GM23338 (cell line): ENCODE results near the gene ANKHD1. TPM values are rescaled to one million over a fixed set of nuclear protein-coding genes. Genes with fewer than 3 reads are reported as not detected.
"Not testable (repeated sequence)": the region's sequence is repeated elsewhere in the genome, so short reads cannot be mapped to it uniquely, and the experiment has no call there.

Experiments
- ATAC-seq: fragments of 200-7000 bp; cut with Tn5 transposase; 3 replicates; pipeline ENCODE4 v1.9.1; 2020
- DNase-seq: peaks from one replicate; pipeline ENCODE4 v3.0.0-alpha.2; 2015; ENCODE audit warnings: low spot score
- H2AFZ ChIP-seq: fragments of 200-600 bp; sonication (generic); 2 replicates; pipeline ENCODE4 v1.8.0; 2016; ENCODE audit warnings: antibody characterized with exemption, mild to moderate bottlenecking, moderate library complexity
- H3F3A ChIP-seq: fragments of 200-600 bp; sonication (generic); replicated peaks from 2 replicates; pipeline ENCODE4 v1.8.0; 2017; ENCODE audit warnings: antibody characterized with exemption, mixed run types, low read depth
- H3K27ac ChIP-seq: fragments of 200-600 bp; sonication (generic); 2 replicates; pipeline ENCODE4 v1.6.1; 2016; ENCODE audit warnings: low read depth
- H3K27me3 ChIP-seq: fragments of 200-600 bp; sonication (generic); 2 replicates; pipeline ENCODE4 v1.8.0; 2016; ENCODE audit warnings: mild to moderate bottlenecking, mixed run types, moderate library complexity; ENCODE audit not compliant: insufficient read depth
- H3K36me3 ChIP-seq: fragments of 200-600 bp; sonication (generic); 2 replicates; pipeline ENCODE4 v1.8.0; 2016; ENCODE audit warnings: mild to moderate bottlenecking; ENCODE audit not compliant: insufficient read depth
- H3K4me1 ChIP-seq: fragments of 200-600 bp; sonication (generic); 2 replicates; pipeline ENCODE4 v1.8.0; 2016; ENCODE audit warnings: mild to moderate bottlenecking, moderate library complexity; ENCODE audit not compliant: insufficient read depth
- H3K4me2 ChIP-seq: fragments of 200-600 bp; sonication (generic); 2 replicates; pipeline ENCODE4 v1.7.1; 2017; ENCODE audit warnings: mixed run types
- H3K4me3 ChIP-seq: fragments of 200-600 bp; sonication (generic); 2 replicates; pipeline ENCODE4 v1.6.1; 2016; ENCODE audit warnings: mixed run types
- H3K79me2 ChIP-seq: fragments of 200-600 bp; sonication (generic); replicated peaks from 2 replicates; pipeline ENCODE4 v1.8.0; 2017; ENCODE audit warnings: mild to moderate bottlenecking; ENCODE audit not compliant: insufficient read depth
- H3K9me2 ChIP-seq: fragments of 200-600 bp; sonication (generic); 2 replicates; pipeline ENCODE4 v1.8.0; 2017; ENCODE audit not compliant: insufficient read depth
- H4K20me1 ChIP-seq: fragments of 200-600 bp; sonication (generic); replicated peaks from 2 replicates; pipeline ENCODE4 v1.8.0; 2017; ENCODE audit warnings: mild to moderate bottlenecking; ENCODE audit not compliant: insufficient read depth
- H3K27ac Mint-ChIP-seq: 2 replicates; pipeline ENCODE4 v1.8.0; 2020; ENCODE audit warnings: inconsistent platforms, mild to moderate bottlenecking, moderate library complexity, mixed read lengths
- H3K27me3 Mint-ChIP-seq: 3 replicates; pipeline ENCODE4 v1.8.0; 2022; ENCODE audit warnings: low read depth, mild to moderate bottlenecking, moderate library complexity, mixed read lengths, inconsistent platforms; ENCODE audit not compliant: insufficient read depth, poor library complexity
- H3K36me3 Mint-ChIP-seq: 3 replicates; pipeline ENCODE4 v1.8.0; 2021; ENCODE audit warnings: low read depth, mild to moderate bottlenecking, inconsistent platforms, moderate library complexity, mixed read lengths
- H3K4me1 Mint-ChIP-seq: 3 replicates; pipeline ENCODE4 v1.8.0; 2020; ENCODE audit warnings: mild to moderate bottlenecking, inconsistent platforms, mixed read lengths
- H3K4me3 Mint-ChIP-seq: 3 replicates; pipeline ENCODE4 v1.8.0; 2021; ENCODE audit warnings: moderate library complexity, mild to moderate bottlenecking, inconsistent platforms, mixed read lengths
- H3K9me3 Mint-ChIP-seq: 3 replicates; pipeline ENCODE4 v1.8.0; 2020; ENCODE audit warnings: moderate library complexity, mild to moderate bottlenecking, inconsistent platforms, mixed read lengths
- EZH2 ChIP-seq: fragments of 200-600 bp; sonication (generic); IDR thresholded peaks from one replicate; pipeline ENCODE4 v1.8.0; 2017; ENCODE audit warnings: antibody characterized with exemption, mild to moderate bottlenecking, low read depth; ENCODE audit not compliant: unreplicated experiment
- EZH2phosphoT487 ChIP-seq: fragments of 200-600 bp; sonication (generic); IDR thresholded peaks from one replicate; pipeline ENCODE4 v1.8.1; 2018; ENCODE audit warnings: antibody characterized with exemption; ENCODE audit not compliant: unreplicated experiment
- JUNB ChIP-seq: IDR thresholded peaks from one replicate; pipeline ENCODE4 v1.6.1; 2016; ENCODE audit warnings: antibody characterized with exemption; ENCODE audit not compliant: unreplicated experiment
- POLR2AphosphoS5 ChIP-seq: IDR thresholded peaks from 2 replicates; pipeline ENCODE4 v1.6.1; 2016; ENCODE audit warnings: antibody characterized with exemption, low read depth
- ZNF114 ChIP-seq: fragments of 250-450 bp; sonication (Bioruptor Pico); IDR thresholded peaks from 2 replicates; pipeline ENCODE4 v1.5.0; 2020; ENCODE audit warnings: mild to moderate bottlenecking, moderate library complexity
- ZNF331 ChIP-seq: fragments of 250-450 bp; sonication (Bioruptor Pico); IDR thresholded peaks from 2 replicates; pipeline ENCODE4 v1.5.0; 2020; ENCODE audit warnings: low read depth, mild to moderate bottlenecking, moderate library complexity
- polyA plus RNA-seq: library from polyadenylated mRNA; unstranded; fragments of >200 nt; fragmentation: Nextera tagmentation; extraction: Ambion mirVana; gene quantifications from 2 replicates; pipeline ENCODE4 v1.2.1, GENCODE V29; 2016
- total RNA-seq: library from RNA; depleted of rRNA; stranded (reverse); fragments of >200 nt; shearing (Covaris generic); gene quantifications from 2 replicates; pipeline ENCODE4 v1.2.3, GENCODE V29; 2014
- TF ChIP-seq, protein P1 (sequence below), 2 experiments: fragments of 200-600 bp in 1 of 2; sonication (generic) in 1 of 2; conservative IDR thresholded peaks; 2 replicates each; pipeline versions ENCODE4 v1.5.1 to v1.6.1; 2016 to 2017; ENCODE audit warnings: antibody characterized with exemption in 2 of 2, low read depth in 2 of 2, mild to moderate bottlenecking in 2 of 2, moderate library complexity in 1 of 2

Gene ANKHD1
- total and polyA plus RNA-seq, 2 experiments from 2014 or later, result 73.0 to 119 TPM

DNA sequence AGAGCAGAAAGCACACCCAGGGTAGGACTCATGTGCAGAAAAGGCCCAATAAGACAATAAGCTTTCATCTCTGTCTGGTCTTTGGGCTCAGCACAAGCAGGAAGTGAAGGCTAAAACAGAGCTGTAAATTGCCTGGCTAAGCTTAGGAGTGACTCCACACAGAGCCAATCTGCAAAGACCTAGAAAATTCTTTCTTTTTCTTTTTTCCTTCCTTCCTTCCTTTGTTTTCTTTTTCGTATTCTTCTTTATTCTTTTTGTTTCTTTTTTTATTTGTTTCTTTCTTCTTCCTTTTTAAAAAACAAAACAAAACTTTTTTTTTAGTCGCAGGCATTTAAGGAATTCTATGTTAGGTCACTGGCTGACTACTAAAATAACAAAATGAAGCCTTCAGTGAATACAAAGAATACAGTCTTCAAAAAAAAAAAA lies 175.2 kb downstream of the ANKHD1 start (continued):
- TF ChIP-seq ZNF114 (CRISPR knock-in tag) (no peak), JUNB (no peak), POLR2AphosphoS5 (no peak), ZNF331 (CRISPR knock-in tag) (no peak)
- TF ChIP-seq, protein P1, sequence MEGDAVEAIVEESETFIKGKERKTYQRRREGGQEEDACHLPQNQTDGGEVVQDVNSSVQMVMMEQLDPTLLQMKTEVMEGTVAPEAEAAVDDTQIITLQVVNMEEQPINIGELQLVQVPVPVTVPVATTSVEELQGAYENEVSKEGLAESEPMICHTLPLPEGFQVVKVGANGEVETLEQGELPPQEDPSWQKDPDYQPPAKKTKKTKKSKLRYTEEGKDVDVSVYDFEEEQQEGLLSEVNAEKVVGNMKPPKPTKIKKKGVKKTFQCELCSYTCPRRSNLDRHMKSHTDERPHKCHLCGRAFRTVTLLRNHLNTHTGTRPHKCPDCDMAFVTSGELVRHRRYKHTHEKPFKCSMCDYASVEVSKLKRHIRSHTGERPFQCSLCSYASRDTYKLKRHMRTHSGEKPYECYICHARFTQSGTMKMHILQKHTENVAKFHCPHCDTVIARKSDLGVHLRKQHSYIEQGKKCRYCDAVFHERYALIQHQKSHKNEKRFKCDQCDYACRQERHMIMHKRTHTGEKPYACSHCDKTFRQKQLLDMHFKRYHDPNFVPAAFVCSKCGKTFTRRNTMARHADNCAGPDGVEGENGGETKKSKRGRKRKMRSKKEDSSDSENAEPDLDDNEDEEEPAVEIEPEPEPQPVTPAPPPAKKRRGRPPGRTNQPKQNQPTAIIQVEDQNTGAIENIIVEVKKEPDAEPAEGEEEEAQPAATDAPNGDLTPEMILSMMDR (conservative IDR thresholded peaks at IDR 0.05; ENCODE audit: low read depth in 2 of 2), result no peak

DNA sequence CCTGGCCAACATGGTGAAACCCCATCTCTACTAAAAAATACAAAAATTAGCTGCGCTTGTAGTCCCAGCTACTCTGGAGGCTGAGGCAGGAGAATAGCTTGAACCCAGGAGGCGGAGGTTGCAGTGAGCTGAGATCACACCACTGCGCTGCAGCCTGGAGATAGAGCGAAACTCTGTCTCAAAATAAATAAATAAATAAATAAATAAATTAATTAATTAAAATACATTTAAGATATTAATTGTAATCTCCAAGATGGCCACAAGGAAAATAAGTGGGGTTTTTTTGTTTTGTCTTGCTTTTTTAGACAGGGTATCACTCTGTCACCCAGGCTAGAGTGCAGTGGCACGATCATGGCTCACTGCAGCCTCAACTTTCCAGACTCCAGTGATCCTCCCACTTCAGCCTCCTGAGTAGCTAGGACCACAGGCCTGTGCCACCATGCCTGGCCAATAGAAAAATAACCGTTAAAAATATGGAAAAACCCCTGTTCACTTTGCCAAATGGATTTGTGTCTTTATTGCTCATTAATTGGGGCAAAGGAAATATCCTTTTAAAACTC lies 177.6 kb downstream of the ANKHD1 start:
- ATAC-seq, H3K4me1 ChIP-seq, H2AFZ ChIP-seq, H3K4me3 ChIP-seq, H3K4me3 Mint-ChIP-seq, H3F3A ChIP-seq, H3K27me3 Mint-ChIP-seq, H3K27me3 ChIP-seq, H3K27ac ChIP-seq, H3K9me3 Mint-ChIP-seq, H3K36me3 Mint-ChIP-seq, H3K4me2 ChIP-seq, DNase-seq, H3K9me2 ChIP-seq, H3K4me1 Mint-ChIP-seq, H4K20me1 ChIP-seq, H3K27ac Mint-ChIP-seq, H3K36me3 ChIP-seq, H3K79me2 ChIP-seq: not testable (repeated sequence)

DNA sequence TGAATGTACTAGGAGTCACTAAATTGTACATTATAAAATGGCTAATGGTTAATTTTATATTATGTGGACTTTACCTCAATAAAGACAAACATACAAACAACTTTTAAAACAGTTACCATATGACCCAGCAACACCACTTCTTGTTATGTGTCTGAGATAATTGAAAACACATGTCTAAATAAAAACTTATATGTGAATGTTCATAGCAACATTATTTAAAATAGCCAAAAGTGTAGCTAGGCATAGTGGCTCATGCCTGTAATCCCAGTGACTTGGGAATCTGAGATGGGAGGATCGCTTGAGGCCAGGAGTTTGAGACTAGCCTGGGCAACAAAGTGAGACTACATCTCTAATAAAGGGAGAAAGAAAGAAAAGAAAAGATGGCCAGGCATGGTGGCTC lies 185.9 kb downstream of the ANKHD1 start:
- Histone ChIP-seq H3K4me3 (no peak overlapping the region), H4K20me1 (no peaks in the 10 kb centered on the region), H3F3A (no peaks in the 10 kb centered on the region), H3K27me3 (no peaks in the 10 kb centered on the region), H3K36me3 (no peaks in the 10 kb centered on the region), H3K27ac (no peak overlapping the region), H2AFZ (no peak overlapping the region), H3K4me2 (no peak overlapping the region), H3K4me1 (no peaks in the 10 kb centered on the region), H3K79me2 (no peaks in the 10 kb centered on the region), H3K9me2 (no peaks in the 10 kb centered on the region)
- Mint-ChIP-seq H3K4me1 (no peaks in the 10 kb centered on the region), H3K9me3 (peaks cover 5% of the 10 kb centered on the region; the same call in 1 of the 3 replicates), H3K27ac (no peak overlapping the region), H3K27me3 (no peaks in the 10 kb centered on the region), H3K4me3 (no peak overlapping the region), H3K36me3 (no peaks in the 10 kb centered on the region)
- no peak for ATAC-seq
- TF ChIP-seq EZH2, result no peak
- TF ChIP-seq EZH2phosphoT487, result no peak
- TF ChIP-seq POLR2AphosphoS5, result no peak
- TF ChIP-seq JUNB, result no peak
- DNase-seq, result no peak
